GM21447 (cell line): ENCODE results near the gene PARP3.

Source experiments
- ATAC-seq: cut with Tn5 transposase; IDR thresholded peaks from one replicate; pipeline ENCODE4 v1.9.1; 2021; ENCODE audit not compliant: unreplicated experiment

PARP3 gene

GRCh38 chr3:51933471-51934138 is 8.6 kb upstream of the PARP3 start:
- ATAC-seq: no peak

GRCh38 chr3:51934139-51934850 is 7.9 kb upstream of the PARP3 start:
- no peak for ATAC-seq

GRCh38 chr3:51934991-51935885 is 6.9 kb upstream of the PARP3 start:
- no peak for ATAC-seq

GRCh38 chr3:51935886-51936755 is 6.0 kb upstream of the PARP3 start:
- no peak for ATAC-seq

- ATAC-seq: no peak
Measured at GRCh38 chr3:51937014-51937413, 5.1 kb upstream of the PARP3 start.

GRCh38 chr3:51937611-51938450 is 4.3 kb upstream of the PARP3 start:
- ATAC-seq: no peak

GRCh38 chr3:51938780-51939425 is 3.3 kb upstream of the PARP3 start:
- no peak for ATAC-seq

GRCh38 chr3:51940648-51941462 is 1.3 kb upstream of the PARP3 start:
- ATAC-seq: no peak

GRCh38 chr3:51941463-51941797 is 733 bp upstream of the PARP3 start:
- no peak for ATAC-seq

GRCh38 chr3:51942603-51943450 is 664 bp downstream of the PARP3 start:
- ATAC-seq: peak; percentile 41

GRCh38 chr3:51943451-51944391 is 1.6 kb downstream of the PARP3 start:
- ATAC-seq: no peak

- no peak for ATAC-seq
Measured at GRCh38 chr3:51944451-51945021, 2.4 kb downstream of the PARP3 start.

- no peak for ATAC-seq
Measured at GRCh38 chr3:51945031-51945840, 3.1 kb downstream of the PARP3 start.

GRCh38 chr3:51945926-51946705 is 4.0 kb downstream of the PARP3 start:
- no peak for ATAC-seq

GRCh38 chr3:51946796-51947195 is 4.6 kb downstream of the PARP3 start:
- no peak for ATAC-seq
